DMS53 treated with DMSO at 0.1 percent for 48 hours (cell line): ENCODE measurements around the gene SRGN.
"Not testable (repeated sequence)": the region's sequence is repeated elsewhere in the genome, so short reads cannot be mapped to it uniquely, and the experiment has no call there.

ENCODE experiments used
- DNase-seq: peaks from one replicate; lab custom pipeline; 2025; ENCODE audit not compliant: unreplicated experiment; lab: John Stamatoyannopoulos, UW

The SRGN gene, protein sequence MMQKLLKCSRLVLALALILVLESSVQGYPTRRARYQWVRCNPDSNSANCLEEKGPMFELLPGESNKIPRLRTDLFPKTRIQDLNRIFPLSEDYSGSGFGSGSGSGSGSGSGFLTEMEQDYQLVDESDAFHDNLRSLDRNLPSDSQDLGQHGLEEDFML

GRCh38 chr10:69087590-69088470 lies at the start of gene SRGN:
SRGN (plus strand) TSS chr10:69088103; CDS start chr10:69088158, 55 bp downstream.
- no peak for DNase-seq

DNA sequence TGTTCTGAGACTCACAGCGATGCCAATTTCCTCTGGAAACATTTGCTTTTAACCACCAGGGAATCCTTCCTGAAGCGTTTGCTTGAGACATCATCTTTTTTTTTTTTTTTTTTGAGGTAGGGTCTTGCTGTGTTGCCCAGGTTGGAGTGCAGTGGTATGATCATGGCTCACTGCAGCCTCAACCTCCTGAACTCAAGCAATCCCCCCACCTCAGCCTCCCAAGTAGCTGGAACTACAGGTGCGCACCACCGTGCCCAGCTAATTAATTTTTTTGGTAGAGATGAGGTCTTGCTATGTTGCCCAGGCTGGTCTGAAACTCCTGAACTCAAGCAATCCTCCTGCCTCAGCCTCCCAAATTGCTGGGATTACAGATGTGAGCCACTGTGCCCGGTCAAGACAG lies 47.0 kb upstream of the SRGN start:
- not testable (repeated sequence) for DNase-seq

- DNase-seq, result no peak
Observed at GRCh38 chr10:69042417-69042816, 45.5 kb upstream of the SRGN start.

- DNase-seq, result no peak
Observed at GRCh38 chr10:69042838-69043237, 45.1 kb upstream of the SRGN start.

GRCh38 chr10:69043931-69044531 lies 43.9 kb upstream of the SRGN start:
- no peak for DNase-seq

GRCh38 chr10:69044546-69044945 lies 43.4 kb upstream of the SRGN start:
- no peak for DNase-seq

- DNase-seq, result no peak
Observed at GRCh38 chr10:69045441-69046300, 42.2 kb upstream of the SRGN start.

- DNase-seq, result no peak
Observed at GRCh38 chr10:69047111-69047832, 40.6 kb upstream of the SRGN start.

- DNase-seq, result no peak
Observed at GRCh38 chr10:69048103-69048502, 39.8 kb upstream of the SRGN start.

- DNase-seq, result no peak
Observed at GRCh38 chr10:69049566-69049961, 38.3 kb upstream of the SRGN start.

- DNase-seq, result no peak
Observed at GRCh38 chr10:69051303-69051702, 36.6 kb upstream of the SRGN start.

DNA sequence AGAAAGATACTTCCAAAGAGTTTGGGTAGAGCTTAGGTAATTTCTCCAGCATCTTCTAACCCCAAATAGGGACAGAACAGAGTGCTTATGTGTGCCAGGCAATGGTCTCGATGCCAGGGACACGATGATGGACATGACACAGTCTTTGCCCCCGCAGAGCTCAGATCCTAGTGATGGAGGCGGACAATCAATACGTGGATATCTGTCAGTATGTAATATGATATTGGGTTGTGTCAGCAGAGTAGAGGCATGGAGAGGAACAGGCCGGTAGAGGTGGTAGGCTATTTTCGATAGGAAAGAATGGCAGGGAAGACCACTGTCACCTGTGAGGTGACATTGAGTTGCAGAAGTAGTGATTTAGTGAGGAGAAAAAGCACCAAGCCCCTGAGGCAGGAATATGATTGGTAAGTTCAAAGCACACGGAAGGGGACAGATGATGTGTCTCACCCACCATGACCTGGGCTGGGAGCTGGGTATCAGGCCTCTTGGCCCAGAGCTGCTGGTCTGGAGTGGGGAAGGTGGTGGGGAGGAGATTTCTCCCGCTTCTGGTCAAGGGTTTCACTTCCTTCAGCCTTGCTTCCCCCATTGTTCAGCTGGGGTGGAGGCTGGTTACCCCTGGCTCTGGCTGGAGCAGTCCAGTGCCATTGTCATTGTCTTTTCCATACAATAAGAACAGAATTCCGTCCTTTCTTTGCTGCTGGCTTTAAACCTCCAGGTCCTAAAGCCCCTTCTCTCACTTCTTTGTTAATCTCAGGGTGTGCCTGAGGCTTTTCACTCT lies 36.0 kb upstream of the SRGN start:
- no peak for DNase-seq

DNA sequence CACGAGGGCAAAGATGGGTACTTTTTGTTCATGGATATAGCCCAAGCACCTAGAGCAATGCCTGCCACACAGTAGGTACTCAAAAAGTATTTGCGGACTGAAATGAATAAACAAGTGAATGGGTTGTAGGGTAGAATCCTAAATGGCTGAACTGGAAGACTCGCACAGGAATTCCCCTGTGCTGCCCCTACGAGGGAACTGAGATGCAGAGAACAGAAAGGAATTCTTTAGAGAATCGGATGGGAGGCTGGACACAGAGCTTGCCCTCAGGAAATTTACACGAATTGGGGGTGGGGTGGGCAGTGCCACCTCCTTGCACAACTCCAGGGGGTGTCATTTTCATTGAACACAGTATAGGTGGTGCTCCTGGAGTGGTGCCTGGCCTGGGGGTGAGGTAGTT lies 35.2 kb upstream of the SRGN start:
- no peak for DNase-seq

DNA sequence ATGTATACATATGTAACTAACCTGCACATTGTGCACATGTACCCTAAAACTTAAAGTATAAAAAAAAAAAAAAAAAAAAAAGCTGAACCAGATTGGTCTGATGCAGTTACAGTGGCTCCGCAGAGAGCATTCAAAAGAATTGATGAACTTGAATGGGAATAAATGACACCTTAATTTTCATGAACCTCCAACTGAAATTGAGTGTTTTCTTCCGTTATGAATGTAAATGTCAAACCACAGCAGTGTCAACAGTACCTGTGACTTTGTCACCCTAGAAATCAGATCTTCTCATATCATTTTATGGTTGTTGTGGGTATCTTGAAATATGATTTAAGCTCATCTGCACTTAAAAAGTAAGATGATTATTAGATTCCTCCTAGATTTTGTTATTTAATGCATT lies 32.7 kb upstream of the SRGN start:
- no peak for DNase-seq

- no peak for DNase-seq
Observed at GRCh38 chr10:69056129-69056528, 31.8 kb upstream of the SRGN start.

GRCh38 chr10:69056536-69057260 lies 31.2 kb upstream of the SRGN start:
- no peak for DNase-seq

GRCh38 chr10:69057261-69057950 lies 30.5 kb upstream of the SRGN start:
- DNase-seq, result no peak

DNA sequence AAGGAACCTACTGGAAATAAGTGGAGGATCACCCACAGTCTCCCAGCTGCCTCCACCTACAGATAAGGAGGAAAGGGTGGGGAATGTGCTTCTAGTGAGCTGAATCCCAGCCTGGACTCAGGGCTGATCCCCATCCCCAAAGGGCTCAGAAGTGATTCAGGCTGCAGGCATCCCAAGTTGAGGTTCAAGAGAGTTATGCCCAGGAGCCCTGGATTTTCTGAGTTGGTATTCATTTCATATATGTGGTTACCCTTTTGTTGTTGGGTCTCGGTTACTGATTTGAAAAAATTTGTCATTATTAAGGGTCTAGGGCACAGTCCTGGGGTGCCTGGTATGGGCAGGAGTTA lies 30.0 kb upstream of the SRGN start:
- no peak for DNase-seq
